Measurements from ENCODE around the gene FBXO17. TPM values are rescaled to one million over a fixed set of nuclear protein-coding genes. Genes with fewer than 3 reads are reported as not detected.

FBXO17 gene
- total and polyA plus RNA-seq, 2 of the 13 experiments (the other 11 are each of a cell fraction or from before 2014, with no cell fraction given) = 22.1 to 58.7 TPM

DNA sequence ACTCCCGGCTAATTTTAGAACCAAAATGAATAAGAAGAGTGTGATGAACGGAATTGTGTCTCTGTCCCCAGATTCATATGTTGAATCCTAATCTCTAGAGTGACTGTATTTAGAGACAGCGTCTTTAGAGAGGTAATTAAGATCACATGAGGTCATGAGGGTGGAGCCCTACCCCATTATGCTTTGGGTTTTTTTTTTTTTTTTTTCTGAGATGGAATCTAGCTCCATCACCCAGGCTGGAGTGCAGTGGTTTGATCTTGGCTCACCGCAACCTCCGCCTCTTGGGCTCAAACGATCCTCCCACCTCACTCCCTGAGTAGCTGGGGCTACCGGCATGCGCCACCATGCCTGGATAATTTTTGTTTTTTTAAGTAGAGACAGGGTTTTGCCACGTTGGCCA lies 28.9 kb upstream of the FBXO17 start:
- intact Hi-C loops (cut with micrococcal nuclease; ENCODE audit: unreplicated experiment) = no loop called here
- CTCF ChIA-PET (ENCODE audit: low intra/inter-chr PET ratio, low total read pairs) = no interaction called here
- Histone ChIP-seq H3K27ac (ENCODE audit: extremely low read length, insufficient read depth, low read length) (no peak overlapping the region), H2AFZ (ENCODE audit: low read length) (no peak overlapping the region), H4K20me1 (ENCODE audit: insufficient read depth, low read length) (no peaks in the 10 kb centered on the region), H3K4me2 (ENCODE audit: low read depth, low read length) (no peak overlapping the region), H3K9ac (ENCODE audit: insufficient read depth, low read depth, low read length) (no peak overlapping the region), H3K9me3 (ENCODE audit: low read length) (no peaks in the 10 kb centered on the region), H3K4me3 (replicated peaks in 1 of 3; ENCODE audit: insufficient read depth in 1 of 3, low read depth in 2 of 3, low read length in 3 of 3) (no peak overlapping the region), H3K36me3 (replicated peaks in 1 of 2; ENCODE audit: control insufficient read depth in 1 of 2, insufficient read depth in 2 of 2, low read length in 2 of 2) (no peaks in the 10 kb centered on the region), H3K4me1 (ENCODE audit: insufficient read depth, low read length) (0 out of 2 replicates have a peak, but pooled peaks cover 5% of the 10 kb centered on the region), H3K27me3 (ENCODE audit: control insufficient read depth in 1 of 2, insufficient read depth in 2 of 2, low read length in 2 of 2) (no peaks in the 10 kb centered on the region), H3K79me2 (ENCODE audit: insufficient read depth, low read length) (no peaks in the 10 kb centered on the region)
- POLR2A ChIA-PET = no interaction called here
- DNase-seq (ENCODE audit: low spot score) = no peak
- FAIRE-seq = no peak
- ATAC-seq = no peak
- in situ Hi-C loops (cut with HindIII; ENCODE audit: extremely low pct_ligation_motif_present, low pct_unique_long_range_greater_than_20kb) = no loop called here
- WGBS (ENCODE audit: low lambda C conversion rate) = 52% methylated on average over 9 of the region's 9 CpGs
- no peak for TF ChIP-seq CHD2 (IDR thresholded peaks at IDR 0.05; ENCODE audit: low read depth, low read length)
- no TSS peak for BruUV-seq (replicated peaks)

DNA sequence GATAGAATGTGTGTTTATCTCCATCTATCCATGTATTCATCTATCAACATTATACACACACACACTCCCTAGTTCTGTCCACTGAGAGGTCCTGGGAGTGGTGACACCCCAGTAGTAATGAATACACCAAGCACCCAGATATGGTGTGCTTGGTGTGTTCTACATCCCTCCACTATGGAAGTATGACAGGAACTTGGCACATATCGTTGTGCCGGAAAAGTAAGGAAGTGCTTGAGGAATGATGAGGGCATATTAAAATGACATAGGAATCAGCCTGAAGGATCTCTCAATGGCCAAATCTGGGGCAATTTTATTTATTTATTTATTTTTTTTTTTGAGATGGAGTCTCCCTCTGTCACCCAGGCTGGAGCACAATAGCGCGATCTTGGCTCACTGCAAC lies 28.3 kb upstream of the FBXO17 start:
- no peak for FAIRE-seq
- BruUV-seq (replicated peaks) = no TSS peak
- TF ChIP-seq ZNF446 (CRISPR knock-in tag; IDR thresholded peaks at IDR 0.05) (no peak), KAT7 (CRISPR knock-in tag; IDR thresholded peaks at IDR 0.05; ENCODE audit: borderline replicate concordance) (no peak), ELF4 (CRISPR knock-in tag; IDR thresholded peaks at IDR 0.05; ENCODE audit: borderline replicate concordance) (no peak), NFE2 (CRISPR knock-in tag; IDR thresholded peaks at IDR 0.05) (no peak), ISX (CRISPR knock-in tag; conservative IDR thresholded peaks at IDR 0.05) (no peak)
- intact Hi-C loops (cut with micrococcal nuclease; ENCODE audit: unreplicated experiment) = no loop called here
- in situ Hi-C loops (cut with HindIII; ENCODE audit: extremely low pct_ligation_motif_present, low pct_unique_long_range_greater_than_20kb) = no loop called here
- Histone ChIP-seq H3K4me2 (ENCODE audit: low read depth, low read length) (no peak overlapping the region), H4K20me1 (ENCODE audit: insufficient read depth, low read length) (no peaks in the 10 kb centered on the region), H3K79me2 (ENCODE audit: insufficient read depth, low read length) (no peaks in the 10 kb centered on the region), H3K4me1 (ENCODE audit: insufficient read depth, low read length) (0 out of 2 replicates have a peak, but pooled peaks cover 5% of the 10 kb centered on the region), H3K9me3 (ENCODE audit: low read length) (no peaks in the 10 kb centered on the region), H3K27ac (ENCODE audit: extremely low read length, insufficient read depth, low read length) (no peak overlapping the region), H3K27me3 (ENCODE audit: control insufficient read depth in 1 of 2, insufficient read depth in 2 of 2, low read length in 2 of 2) (no peaks in the 10 kb centered on the region), H3K9ac (ENCODE audit: insufficient read depth, low read depth, low read length) (no peak overlapping the region), H2AFZ (ENCODE audit: low read length) (no peak overlapping the region), H3K4me3 (replicated peaks in 1 of 3; ENCODE audit: insufficient read depth in 1 of 3, low read depth in 2 of 3, low read length in 3 of 3) (no peak overlapping the region), H3K36me3 (replicated peaks in 1 of 2; ENCODE audit: control insufficient read depth in 1 of 2, insufficient read depth in 2 of 2, low read length in 2 of 2) (no peaks in the 10 kb centered on the region)
- WGBS (ENCODE audit: low lambda C conversion rate) = 80% methylated on average over 4 of the region's 4 CpGs
- ChIA-PET POLR2A (no interaction called here), CTCF (ENCODE audit: low intra/inter-chr PET ratio, low total read pairs) (no interaction called here)
- DNase-seq (ENCODE audit: low spot score) = no peak
- ATAC-seq = no peak
